Measurements from ENCODE around the gene SDR9C7. TPM values are rescaled to one million over a fixed set of nuclear protein-coding genes. Genes with fewer than 3 reads are reported as not detected.
"Not testable (repeated sequence)": the region's sequence is repeated elsewhere in the genome, so short reads cannot be mapped to it uniquely, and the experiment has no call there.

SDR9C7 gene
- total RNA-seq, 4 donors from 2014 or later, result not detected

DNA sequence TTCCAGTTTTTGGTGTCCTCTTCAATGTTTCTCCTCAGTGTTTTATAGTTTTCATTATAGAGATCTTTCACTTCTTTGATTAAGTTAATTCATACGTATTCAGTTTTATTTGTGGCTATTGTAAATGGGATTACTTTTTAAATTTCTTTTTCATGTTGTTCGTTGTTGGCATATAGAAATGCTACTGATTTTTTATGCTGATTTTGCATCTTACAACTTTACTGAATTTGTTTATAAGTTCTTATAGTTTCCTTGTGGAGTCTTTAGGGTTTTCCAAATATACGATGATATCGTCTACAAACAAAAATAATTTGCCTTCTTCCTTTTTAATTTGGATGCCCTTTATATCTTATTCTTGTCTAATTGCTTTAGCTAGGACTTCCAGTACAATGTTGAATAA lies 9.7 kb upstream of the SDR9C7 start:
- no peak for DNase-seq (ENCODE audit: low spot score)
- no peak for TF ChIP-seq CTCF (IDR thresholded peaks at IDR 0.05)
- no peak for ATAC-seq (ENCODE audit: low FRiP score)

GRCh38 chr12:56943374-56943773 lies 9.2 kb upstream of the SDR9C7 start:
- not testable (repeated sequence) for DNase-seq (ENCODE audit: low spot score); ATAC-seq (ENCODE audit: low FRiP score)

GRCh38 chr12:56941299-56942017 lies 7.2 kb upstream of the SDR9C7 start:
- ATAC-seq (ENCODE audit: low FRiP score), result peak; percentile 94
- TF ChIP-seq CTCF (IDR thresholded peaks at IDR 0.05), result no peak
- no peak for DNase-seq (ENCODE audit: low spot score)

DNA sequence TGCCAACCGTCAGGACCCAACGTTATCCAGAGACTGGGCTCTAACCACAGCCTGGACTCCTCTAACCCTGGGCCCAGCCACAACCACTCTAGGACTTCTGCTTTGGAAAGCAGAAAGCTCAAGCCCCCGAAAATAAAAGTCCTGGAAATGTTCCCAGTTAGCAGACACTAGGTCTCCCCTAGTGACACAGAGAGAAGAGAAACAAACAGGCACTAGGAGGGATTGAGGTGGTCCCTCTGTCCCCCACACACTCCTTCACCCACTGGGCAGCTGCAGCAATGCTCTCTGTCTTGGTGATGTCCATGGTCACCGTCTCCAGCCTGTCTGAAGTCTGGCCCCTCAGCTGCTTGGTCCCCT lies 6.7 kb upstream of the SDR9C7 start:
- ATAC-seq (ENCODE audit: low FRiP score), result peak; percentile 20
- not testable (repeated sequence) for DNase-seq (ENCODE audit: low spot score)

- ATAC-seq (ENCODE audit: low FRiP score) (no peak), DNase-seq (ENCODE audit: low spot score) (no peak)
- TF ChIP-seq CTCF (IDR thresholded peaks at IDR 0.05), result no peak
Observed at GRCh38 chr12:56935752-56936151, 1.5 kb upstream of the SDR9C7 start.

- DNase-seq (ENCODE audit: low spot score) (no peak), ATAC-seq (ENCODE audit: low FRiP score) (no peak)
- no peak for TF ChIP-seq CTCF (IDR thresholded peaks at IDR 0.05)
Observed at GRCh38 chr12:56935157-56935556, 949 bp upstream of the SDR9C7 start.

- no peak for TF ChIP-seq CTCF (IDR thresholded peaks at IDR 0.05)
- DNase-seq (ENCODE audit: low spot score) (no peak), ATAC-seq (ENCODE audit: low FRiP score) (no peak)
Observed at GRCh38 chr12:56932867-56933266, 1.3 kb downstream of the SDR9C7 start.

DNA sequence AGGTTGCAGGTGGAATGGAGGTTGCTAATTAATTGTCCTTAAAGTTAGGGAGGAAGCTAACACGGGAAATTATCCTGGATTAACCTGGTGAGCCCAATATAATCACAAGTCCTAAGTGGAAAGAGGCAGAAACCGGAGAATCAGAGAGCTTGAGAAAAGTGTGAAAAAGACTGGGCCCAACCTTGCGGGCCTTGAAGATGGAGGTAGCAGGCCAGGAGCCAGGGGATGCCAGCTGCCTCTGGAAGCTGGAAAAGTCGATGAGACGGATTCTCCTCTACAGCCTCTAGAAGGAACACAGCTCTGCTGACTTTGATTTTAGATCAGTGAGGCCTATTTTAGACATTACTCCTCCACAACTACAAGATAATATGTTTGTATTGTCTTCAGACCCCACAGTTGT lies 2.1 kb downstream of the SDR9C7 start:
- TF ChIP-seq CTCF (IDR thresholded peaks at IDR 0.05), result no peak
- no peak for ATAC-seq (ENCODE audit: low FRiP score)
- DNase-seq (ENCODE audit: low spot score), result no peak
